ENCODE data around the gene TANGO6. TPM values are rescaled to one million over a fixed set of nuclear protein-coding genes. Genes with fewer than 3 reads are reported as not detected.

TANGO6 gene
- total RNA-seq, 6 donors from 2014 or later: 11.7 to 30.4 (median 15.5) TPM

DNA sequence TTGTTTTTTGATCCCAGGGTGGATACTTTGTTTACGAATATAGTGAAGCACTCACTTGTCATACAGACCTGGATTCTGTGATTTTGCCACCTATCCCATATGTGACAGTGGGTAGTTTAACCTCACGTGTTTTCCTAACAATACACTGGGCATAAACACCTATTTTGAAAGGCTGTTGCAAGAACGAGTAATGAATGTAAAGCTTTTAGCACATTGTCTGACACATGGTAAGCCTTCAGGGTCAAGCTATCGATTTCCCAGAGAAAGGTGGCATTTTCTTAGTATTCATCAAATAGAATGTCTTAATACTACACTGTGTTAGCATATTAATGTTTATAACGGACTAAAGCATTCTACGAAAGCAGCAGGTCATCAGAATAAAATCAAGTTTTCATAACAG lies 287.1 kb downstream of the TANGO6 start:
- H3K9me3 ChIP-seq: no peaks in the 10 kb centered on the region
- peaks cover 0 to 5% (median 2%) of the 10 kb centered on the region in 4 donors for H3K36me3 ChIP-seq
- ATAC-seq (ENCODE audit: low FRiP score in 2 of 2) (no peak), DNase-seq (no peak)
- peak overlapping the region in 1 of 4 donors; percentile 99 for H3K4me3 ChIP-seq
- H3K27ac ChIP-seq: peak overlapping the region in 2 of 4 donors; percentile 92 to 99
- H3K27me3 ChIP-seq: no peaks in the 10 kb centered on the region
- H3K4me1 ChIP-seq: peaks cover 21 to 48% (median 24%) of the 10 kb centered on the region in 4 donors
- no peak for TF ChIP-seq POLR2AphosphoS5 (IDR thresholded peaks at IDR 0.05)
- TF ChIP-seq, protein P1, sequence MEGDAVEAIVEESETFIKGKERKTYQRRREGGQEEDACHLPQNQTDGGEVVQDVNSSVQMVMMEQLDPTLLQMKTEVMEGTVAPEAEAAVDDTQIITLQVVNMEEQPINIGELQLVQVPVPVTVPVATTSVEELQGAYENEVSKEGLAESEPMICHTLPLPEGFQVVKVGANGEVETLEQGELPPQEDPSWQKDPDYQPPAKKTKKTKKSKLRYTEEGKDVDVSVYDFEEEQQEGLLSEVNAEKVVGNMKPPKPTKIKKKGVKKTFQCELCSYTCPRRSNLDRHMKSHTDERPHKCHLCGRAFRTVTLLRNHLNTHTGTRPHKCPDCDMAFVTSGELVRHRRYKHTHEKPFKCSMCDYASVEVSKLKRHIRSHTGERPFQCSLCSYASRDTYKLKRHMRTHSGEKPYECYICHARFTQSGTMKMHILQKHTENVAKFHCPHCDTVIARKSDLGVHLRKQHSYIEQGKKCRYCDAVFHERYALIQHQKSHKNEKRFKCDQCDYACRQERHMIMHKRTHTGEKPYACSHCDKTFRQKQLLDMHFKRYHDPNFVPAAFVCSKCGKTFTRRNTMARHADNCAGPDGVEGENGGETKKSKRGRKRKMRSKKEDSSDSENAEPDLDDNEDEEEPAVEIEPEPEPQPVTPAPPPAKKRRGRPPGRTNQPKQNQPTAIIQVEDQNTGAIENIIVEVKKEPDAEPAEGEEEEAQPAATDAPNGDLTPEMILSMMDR (IDR thresholded peaks at IDR 0.05): no peak
- TF ChIP-seq EP300 (IDR thresholded peaks at IDR 0.05): no peak
- TF ChIP-seq POLR2A (IDR thresholded peaks at IDR 0.05): no peak
- 62 to 74% methylated on average over 6 of the region's 6 CpGs for WGBS, 2 donors

DNA sequence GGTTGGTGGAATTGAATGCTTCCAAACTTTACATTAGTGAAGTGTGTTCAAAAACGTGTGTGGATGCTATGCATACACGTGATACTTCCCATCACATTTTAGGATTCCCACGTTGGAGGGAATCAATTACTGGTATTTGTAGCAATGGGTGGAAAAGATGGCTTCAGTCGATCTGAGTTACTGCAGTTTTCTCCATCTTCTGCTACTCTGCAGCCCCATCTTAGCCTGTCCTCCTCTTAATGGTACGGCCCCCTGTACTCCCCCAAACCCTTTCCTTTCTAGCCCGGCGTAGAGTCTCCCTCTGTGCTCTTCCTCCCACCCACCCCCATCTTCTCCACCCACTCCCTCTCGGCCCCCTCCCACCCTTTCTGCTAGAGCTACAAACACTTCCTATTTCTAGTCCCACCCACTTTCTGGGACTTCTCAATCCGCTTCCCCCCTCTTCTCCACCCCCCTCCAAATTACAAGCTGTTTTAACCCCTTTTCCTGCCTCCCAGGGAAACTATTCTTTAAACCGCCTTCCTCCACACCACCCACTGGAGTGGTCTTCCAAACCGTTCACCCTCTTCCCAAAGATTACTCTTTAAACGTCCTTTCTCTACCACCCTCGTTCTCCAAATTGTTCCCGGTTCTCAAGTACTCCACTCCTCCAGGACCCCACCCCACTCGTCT lies 288.0 kb downstream of the TANGO6 start:
- TF ChIP-seq POLR2A (IDR thresholded peaks at IDR 0.05) (no peak), POLR2AphosphoS5 (IDR thresholded peaks at IDR 0.05) (no peak), EP300 (IDR thresholded peaks at IDR 0.05) (no peak)
- TF ChIP-seq, protein P1 (IDR thresholded peaks at IDR 0.05): no peak
- 1 to 3% methylated on average over 15 of the region's 15 CpGs for WGBS, 2 donors
- peak in 1 of 2 donors; percentile 38 for ATAC-seq (ENCODE audit: low FRiP score in 2 of 2)
- peaks cover 21 to 44% (median 24%) of the 10 kb centered on the region in 4 donors for H3K4me1 ChIP-seq
- H3K4me3 ChIP-seq: peak overlapping the region; percentile 85 to 99 (median 95)
- peaks cover 0 to 5% (median 2%) of the 10 kb centered on the region in 4 donors for H3K36me3 ChIP-seq
- DNase-seq: peak in 1 of 2 donors; percentile 36
- H3K27ac ChIP-seq: peak overlapping the region; percentile 92 to 99 (median 96)
- no peaks in the 10 kb centered on the region for H3K9me3 ChIP-seq
- H3K27me3 ChIP-seq: no peaks in the 10 kb centered on the region

DNA sequence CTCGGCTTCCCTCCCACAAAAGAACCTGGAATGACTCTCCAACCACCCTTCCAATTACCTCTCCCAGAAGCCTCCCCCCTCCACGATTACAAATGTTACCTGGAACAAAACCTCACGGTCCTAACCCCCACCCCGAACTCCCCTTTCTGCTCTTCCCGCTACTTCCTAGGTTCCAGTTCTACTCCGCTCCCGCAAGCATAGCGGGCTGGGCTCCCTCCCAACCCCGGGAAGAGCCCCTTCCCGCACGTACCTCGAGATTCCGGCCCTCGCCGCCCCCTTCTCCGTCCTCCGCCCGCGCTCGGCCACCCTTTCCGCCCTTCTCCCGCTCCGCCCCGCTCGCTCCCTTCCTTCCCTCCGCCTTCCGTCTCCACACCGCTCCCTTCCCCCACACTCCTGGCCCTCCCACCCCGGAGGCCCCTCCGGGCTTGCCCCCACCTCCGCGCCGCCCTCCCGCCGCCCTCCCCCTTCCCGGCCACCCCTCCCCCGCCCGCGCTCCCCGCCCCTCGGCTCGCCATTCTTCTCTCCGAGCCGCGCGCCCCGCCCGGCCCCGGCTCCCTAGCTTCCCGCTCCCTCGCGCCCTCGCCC lies 288.6 kb downstream of the TANGO6 start:
- Histone ChIP-seq H3K36me3 (peaks cover 0 to 8% (median 2%) of the 10 kb centered on the region in 4 donors), H3K9me3 (no peaks in the 10 kb centered on the region), H3K27me3 (no peaks in the 10 kb centered on the region), H3K4me1 (peaks cover 19 to 37% (median 24%) of the 10 kb centered on the region in 4 donors), H3K27ac (peak overlapping the region; percentile 92 to 99 (median 96)), H3K4me3 (peak overlapping the region; percentile 85 to 99 (median 95))
- 0 to 2% methylated on average over 30 to 40 of the region's 53 CpGs for WGBS, 2 donors
- peak in 1 of 2 donors; percentile 81 for DNase-seq
- TF ChIP-seq EP300 (IDR thresholded peaks at IDR 0.05): peak in 1 of 4 donors; percentile 4
- TF ChIP-seq, protein P1 (IDR thresholded peaks at IDR 0.05): no peak
- peak; percentile 10 to 11 for TF ChIP-seq POLR2AphosphoS5 (IDR thresholded peaks at IDR 0.05)
- peak in 1 of 4 donors; percentile 14 for TF ChIP-seq POLR2A (IDR thresholded peaks at IDR 0.05)
- peak; percentile 89 to 92 for ATAC-seq (ENCODE audit: low FRiP score in 2 of 2)

DNA sequence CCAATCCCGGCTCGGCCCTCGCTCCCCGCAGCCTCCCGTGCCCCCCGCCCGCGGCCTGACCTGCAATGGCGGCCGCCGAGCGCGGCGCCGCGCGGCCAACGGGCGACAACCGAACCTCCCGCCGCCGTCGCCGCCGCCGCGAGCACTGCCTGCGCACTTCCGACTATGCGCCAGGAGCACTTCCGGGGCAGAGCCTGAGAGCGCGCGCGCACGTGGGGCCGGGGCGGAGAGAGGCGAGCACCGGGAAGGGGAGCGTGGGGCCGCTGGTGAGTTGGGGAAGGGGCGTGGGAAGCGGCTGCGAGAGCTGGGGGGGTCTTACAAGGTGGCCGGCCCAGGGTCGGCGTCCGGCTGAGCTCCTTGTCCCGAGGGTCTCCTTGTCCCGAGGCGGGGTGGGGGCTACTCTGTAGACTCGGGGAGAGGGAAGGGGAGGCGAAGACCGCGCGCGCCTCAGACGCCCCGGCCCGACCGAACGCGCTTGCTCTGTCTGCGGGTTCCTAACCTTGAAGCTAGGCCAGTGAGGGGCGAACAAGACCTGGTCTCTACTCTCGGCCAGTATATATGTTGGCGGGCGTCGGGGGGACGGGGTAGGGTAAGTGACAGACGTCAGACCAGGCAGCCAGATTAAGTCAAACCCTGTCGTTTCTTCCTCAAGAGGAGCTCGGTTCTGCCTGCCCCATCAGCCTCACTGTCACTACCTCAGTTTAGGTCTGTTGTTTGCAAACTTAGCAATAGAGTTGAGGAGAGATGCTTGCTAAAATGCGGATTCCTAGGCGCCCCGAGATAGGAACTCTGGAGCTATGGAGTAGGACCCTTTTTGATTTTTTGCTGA lies 289.3 kb downstream of the TANGO6 start, which contains the start of the genes CHTF8 and UTP4:
Gene CHTF8, minus strand, starts transcription at position 165 of the 829 bp plus-strand sequence. CDS start 11,130 bp downstream, outside the sequence.
Gene UTP4, plus strand, starts transcription at position 226 of the 829 bp plus-strand sequence. CDS start 811 bp downstream, outside the sequence.
- Histone ChIP-seq H3K27me3 (no peaks in the 10 kb centered on the region), H3K27ac (peak within 1 kb of the TSS; percentile 92 to 99 (median 96)), H3K36me3 (peaks cover 0 to 15% (median 2%) of the 10 kb centered on the region in 4 donors), H3K9me3 (no peaks in the 10 kb centered on the region), H3K4me3 (peak within 1 kb of the TSS; percentile 85 to 99 (median 95)), H3K4me1 (peaks cover 19 to 36% (median 24%) of the 10 kb centered on the region in 4 donors)
- TF ChIP-seq EP300 (IDR thresholded peaks at IDR 0.05) (no peak), POLR2AphosphoS5 (IDR thresholded peaks at IDR 0.05) (peak; percentile 95 to 98), POLR2A (IDR thresholded peaks at IDR 0.05) (peak in 3 of 4 donors; percentile 50 to 99 (median 97))
- TF ChIP-seq, protein P1 (IDR thresholded peaks at IDR 0.05): peak in 1 of 6 experiments; percentile 50
- WGBS, 2 donors: 1 to 3% methylated on average over 6 to 48 of the region's 78 CpGs
- ATAC-seq (ENCODE audit: low FRiP score in 2 of 2) (peak; percentile 91 to 97), DNase-seq (peak; percentile 85 to 98)

All from upper lobe of left lung (tissue), 6 donors.